ENCODE measurements around the gene KRT79. TPM values are rescaled to one million over a fixed set of nuclear protein-coding genes. Genes with fewer than 3 reads are reported as not detected.

Gene KRT79
- total RNA-seq, 4 donors from 2014 or later: not detected

GRCh38 chr12:52867642-52868041 is 33.5 kb upstream of the KRT79 start:
- DNase-seq (ENCODE audit: extremely low spot score): no peak

DNA sequence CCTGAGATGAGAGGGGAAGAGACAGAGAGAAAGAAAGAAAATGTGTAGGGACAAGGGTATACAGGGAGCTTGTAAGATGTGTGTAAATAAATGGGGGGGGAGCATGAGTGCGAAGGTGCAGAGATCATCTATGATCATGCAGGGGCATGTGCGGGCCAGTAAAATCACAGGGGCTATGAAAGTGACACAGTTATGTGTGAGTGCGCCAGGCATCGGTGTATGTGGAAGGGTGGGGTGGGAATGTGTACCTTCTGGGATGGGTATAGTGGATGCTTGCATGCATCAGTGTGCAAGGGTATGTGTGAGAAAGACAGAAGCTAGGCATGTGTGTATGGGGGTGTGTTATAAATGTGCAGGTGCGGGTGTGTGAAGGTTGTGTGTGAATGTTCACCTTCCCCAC is 33.0 kb upstream of the KRT79 start:
- intact Hi-C loops (cut with DNase I): no loop called here
- no peak overlapping the region for H3K27ac ChIP-seq (replicated peaks in 1 of 4)
- WGBS: 92% methylated on average over 5 of the region's 5 CpGs

More at GRCh38 chr12:52867642-52868041, 33.5 kb upstream of the KRT79 start:
- Histone ChIP-seq H3K4me3 (no peak overlapping the region), H3K36me3 (no peaks in the 10 kb centered on the region), H3K27ac (replicated peaks in 1 of 4) (no peak overlapping the region), H3K4me1 (peaks cover 16 to 22% (median 20%) of the 10 kb centered on the region in 4 donors), H3K9me3 (no peaks in the 10 kb centered on the region), H3K27me3 (no peaks in the 10 kb centered on the region)
- TF ChIP-seq CTCF (IDR thresholded peaks at IDR 0.05) (no peak), EP300 (IDR thresholded peaks at IDR 0.05) (no peak), POLR2AphosphoS5 (IDR thresholded peaks at IDR 0.05) (no peak), POLR2A (IDR thresholded peaks at IDR 0.05; ENCODE audit: low read depth) (no peak)
- 55% methylated on average over 6 of the region's 9 CpGs for WGBS
- intact Hi-C loops (cut with DNase I): no loop called here

GRCh38 chr12:52865090-52865944 is 31.2 kb upstream of the KRT79 start:
- no peak for DNase-seq (ENCODE audit: extremely low spot score)
- intact Hi-C loops (cut with DNase I): no loop called here
- WGBS: 56% methylated on average over 9 of the region's 10 CpGs

More for the DNA sequence above, 33.0 kb upstream of the KRT79 start:
- Histone ChIP-seq H3K36me3 (no peaks in the 10 kb centered on the region), H3K4me1 (peaks cover 16 to 22% (median 19%) of the 10 kb centered on the region in 4 donors), H3K27me3 (no peaks in the 10 kb centered on the region), H3K9me3 (no peaks in the 10 kb centered on the region), H3K4me3 (no peak overlapping the region)
- no peak for DNase-seq (ENCODE audit: extremely low spot score)
- TF ChIP-seq POLR2A (IDR thresholded peaks at IDR 0.05; ENCODE audit: low read depth): no peak
- no peak for TF ChIP-seq POLR2AphosphoS5 (IDR thresholded peaks at IDR 0.05)
- no peak for TF ChIP-seq CTCF (IDR thresholded peaks at IDR 0.05)
- no peak for TF ChIP-seq EP300 (IDR thresholded peaks at IDR 0.05)

DNA sequence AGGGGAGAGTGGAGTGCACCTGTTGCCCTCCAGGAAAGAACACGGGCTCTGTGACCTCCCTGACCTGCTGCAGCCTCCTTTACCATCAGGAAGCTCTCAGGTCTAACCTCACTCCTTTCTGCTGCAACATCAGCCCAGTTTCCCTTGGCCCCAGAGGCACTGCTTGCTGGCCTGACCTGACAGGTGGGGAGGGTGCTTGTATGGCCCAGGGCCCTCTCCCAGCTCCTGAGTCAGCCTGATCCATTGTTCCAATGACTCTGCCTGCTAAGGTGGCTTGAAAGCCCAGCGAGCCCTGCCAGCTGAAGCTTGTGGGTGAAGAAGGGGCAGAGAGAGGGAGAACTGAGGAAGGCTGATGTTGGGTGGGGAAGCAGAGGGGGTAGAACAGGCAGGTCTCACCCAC is 27.9 kb upstream of the KRT79 start:
- peaks cover 3 to 12% (median 10%) of the 10 kb centered on the region in 4 donors for H3K4me1 ChIP-seq
- no peak overlapping the region for H3K4me3 ChIP-seq
- no peaks in the 10 kb centered on the region for H3K36me3 ChIP-seq
- DNase-seq (ENCODE audit: extremely low spot score): no peak
- no peaks in the 10 kb centered on the region for H3K27me3 ChIP-seq
- TF ChIP-seq POLR2A (IDR thresholded peaks at IDR 0.05; ENCODE audit: low read depth): no peak
- TF ChIP-seq EP300 (IDR thresholded peaks at IDR 0.05): no peak
- TF ChIP-seq CTCF (IDR thresholded peaks at IDR 0.05): no peak
- TF ChIP-seq POLR2AphosphoS5 (IDR thresholded peaks at IDR 0.05): no peak
- intact Hi-C loops (cut with DNase I): no loop called here
- no peaks in the 10 kb centered on the region for H3K9me3 ChIP-seq
- H3K27ac ChIP-seq (replicated peaks in 1 of 4): no peak overlapping the region
- 77% methylated on average over 2 of the region's 2 CpGs for whole genome bisulfite sequencing

More at GRCh38 chr12:52865090-52865944, 31.2 kb upstream of the KRT79 start:
- H3K27ac ChIP-seq (replicated peaks in 1 of 4): no peak overlapping the region
- H3K9me3 ChIP-seq: no peaks in the 10 kb centered on the region
- no peaks in the 10 kb centered on the region for H3K27me3 ChIP-seq
- no peaks in the 10 kb centered on the region for H3K36me3 ChIP-seq
- TF ChIP-seq EP300 (IDR thresholded peaks at IDR 0.05) (no peak), CTCF (IDR thresholded peaks at IDR 0.05) (peak; percentile 66 to 85 (median 68))
- H3K4me1 ChIP-seq: peaks cover 2 to 5% (median 3%) of the 10 kb centered on the region in 4 donors
- H3K4me3 ChIP-seq: no peak overlapping the region
